Jurkat, Clone E6-1 (cell line): Measurements from ENCODE around the gene USPL1.
A peak's percentile ranks its signal among the peaks of the same experiment; 100 is the strongest.
"Not testable (repeated sequence)": the region's sequence is repeated elsewhere in the genome, so short reads cannot be mapped to it uniquely, and the experiment has no call there.

Experiments
- DNase-seq: peaks from one replicate; pipeline ENCODE4 v3.0.0-alpha.2; 2011; ENCODE audit warnings: low read depth, low spot score
- H3K4me3 ChIP-seq: 2 replicates; pipeline ENCODE4 v1.5.1; 2011; ENCODE audit warnings: mild to moderate bottlenecking, low read length, control low read depth, moderate library complexity

Gene USPL1

GRCh38 chr13:30648522-30649012 lies 30.8 kb downstream of the USPL1 start:
- no peak for DNase-seq
- no peak overlapping the region for H3K4me3 ChIP-seq

- not testable (repeated sequence) for H3K4me3 ChIP-seq, DNase-seq
Measured at GRCh38 chr13:30651648-30652047, 33.9 kb downstream of the USPL1 start.

GRCh38 chr13:30652746-30653386 lies 35.1 kb downstream of the USPL1 start:
- H3K4me3 ChIP-seq: no peak overlapping the region
- no peak for DNase-seq

- no peak overlapping the region for H3K4me3 ChIP-seq
- peak; percentile 96 for DNase-seq
Measured at GRCh38 chr13:30654430-30654829, 36.7 kb downstream of the USPL1 start.

- H3K4me3 ChIP-seq: no peak overlapping the region
- DNase-seq: no peak
Measured at GRCh38 chr13:30656178-30656577, 38.5 kb downstream of the USPL1 start.

- H3K4me3 ChIP-seq: no peak overlapping the region
- no peak for DNase-seq
Measured at GRCh38 chr13:30659980-30660379, 42.3 kb downstream of the USPL1 start.

- no peak overlapping the region for H3K4me3 ChIP-seq
- DNase-seq: no peak
Measured at GRCh38 chr13:30660796-30661195, 43.1 kb downstream of the USPL1 start.

- no peak for DNase-seq
- H3K4me3 ChIP-seq: no peak overlapping the region
Measured at GRCh38 chr13:30664689-30665275, 47.1 kb downstream of the USPL1 start.

GRCh38 chr13:30665638-30666037 lies 47.9 kb downstream of the USPL1 start:
- no peak for DNase-seq
- no peak overlapping the region for H3K4me3 ChIP-seq

- no peak overlapping the region for H3K4me3 ChIP-seq
- no peak for DNase-seq
Measured at GRCh38 chr13:30666113-30666512, 48.4 kb downstream of the USPL1 start.

- no peak for DNase-seq
Measured at GRCh38 chr13:30667014-30667413, 49.3 kb downstream of the USPL1 start.

GRCh38 chr13:30668312-30668711 lies 50.6 kb downstream of the USPL1 start:
- no peak overlapping the region for H3K4me3 ChIP-seq
- DNase-seq: no peak

More at GRCh38 chr13:30667014-30667413, 49.3 kb downstream of the USPL1 start:
- H3K4me3 ChIP-seq: no peak overlapping the region

GRCh38 chr13:30671271-30671815 lies 53.6 kb downstream of the USPL1 start:
- no peak overlapping the region for H3K4me3 ChIP-seq
- no peak for DNase-seq

- H3K4me3 ChIP-seq: no peak overlapping the region
- DNase-seq: no peak
Measured at GRCh38 chr13:30673669-30674521, 56.2 kb downstream of the USPL1 start.

- no peak for DNase-seq
- H3K4me3 ChIP-seq: no peak overlapping the region
Measured at GRCh38 chr13:30675717-30676116, 58.0 kb downstream of the USPL1 start.

GRCh38 chr13:30676672-30677071 lies 59.0 kb downstream of the USPL1 start:
- no peak for DNase-seq
- H3K4me3 ChIP-seq: no peak overlapping the region

- no peak overlapping the region for H3K4me3 ChIP-seq
- DNase-seq: no peak
Measured at GRCh38 chr13:30679483-30680330, 62.0 kb downstream of the USPL1 start.

GRCh38 chr13:30681843-30682242 lies 64.1 kb downstream of the USPL1 start:
- DNase-seq: no peak
- H3K4me3 ChIP-seq: no peak overlapping the region

- no peak overlapping the region for H3K4me3 ChIP-seq
- DNase-seq: no peak
Measured at GRCh38 chr13:30685320-30685859, 67.7 kb downstream of the USPL1 start.
